ENCODE measurements around the gene BSPRY.
"Not testable (repeated sequence)": the region's sequence is repeated elsewhere in the genome, so short reads cannot be mapped to it uniquely, and the experiment has no call there.

Gene BSPRY

GRCh38 chr9:113370806-113371325, 21.5 kb downstream of the BSPRY start:
- no peak for DNase-seq

GRCh38 chr9:113372059-113372458, 22.7 kb downstream of the BSPRY start:
- DNase-seq, result no peak

GRCh38 chr9:113373256-113373655, 23.9 kb downstream of the BSPRY start:
- DNase-seq, result no peak

GRCh38 chr9:113373676-113374392, 24.5 kb downstream of the BSPRY start:
- no peak for DNase-seq

GRCh38 chr9:113375057-113376023, 26.0 kb downstream of the BSPRY start:
- DNase-seq, result no peak

- peak; percentile 86 for DNase-seq
These were observed 27.6 kb downstream of the BSPRY start, which contains the start of gene HDHD3 for GRCh38 chr9:113376634-113377567. TSS of gene HDHD3 (minus strand) at chr9:113376986. CDS start at chr9:113374354, 2,632 bp downstream.

- DNase-seq, result not testable (repeated sequence)
These were observed 29.9 kb downstream of the BSPRY start for GRCh38 chr9:113379094-113379828.

- DNase-seq, result not testable (repeated sequence)
These were observed 30.5 kb downstream of the BSPRY start for GRCh38 chr9:113379829-113380210.

- no peak for DNase-seq
These were observed 31.6 kb downstream of the BSPRY start for GRCh38 chr9:113380869-113381378.

GRCh38 chr9:113381441-113381840, 32.1 kb downstream of the BSPRY start:
- DNase-seq, result not testable (repeated sequence)

- DNase-seq, result no peak
These were observed 32.6 kb downstream of the BSPRY start for GRCh38 chr9:113381909-113382411.

- DNase-seq, result no peak
These were observed 37.4 kb downstream of the BSPRY start for GRCh38 chr9:113386571-113387393.

- no peak for DNase-seq
These were observed 38.4 kb downstream of the BSPRY start for GRCh38 chr9:113387560-113388230.

- no peak for DNase-seq
These were observed 39.5 kb downstream of the BSPRY start for GRCh38 chr9:113388833-113389232.

- no peak for DNase-seq
These were observed 40.1 kb downstream of the BSPRY start for GRCh38 chr9:113389451-113389850.

- DNase-seq, result no peak
These were observed 41.0 kb downstream of the BSPRY start for GRCh38 chr9:113390192-113390960.

GRCh38 chr9:113391917-113392316, 42.6 kb downstream of the BSPRY start:
- DNase-seq, result no peak

- DNase-seq, result no peak
These were observed 43.9 kb downstream of the BSPRY start for GRCh38 chr9:113393281-113393680.

Measured in activated CD4-positive, alpha-beta T cell treated with anti-CD3 and anti-CD28 coated beads, Interleukin-2, amount 50 U/mL, for 16 hours (primary cell).